Astrocyte of the spinal cord (primary cell): ENCODE data around the gene LRP1-AS.

Experiments
- DNase-seq: peaks from one replicate; pipeline ENCODE4 v3.0.0; 2011; ENCODE audit warnings: low read depth, low spot score
- H3K4me3 ChIP-seq: 2 replicates; pipeline ENCODE4 v1.5.1; 2011; ENCODE audit warnings: low read depth, mild to moderate bottlenecking, low read length, moderate library complexity
- CTCF ChIP-seq: IDR thresholded peaks from 2 replicates; pipeline ENCODE4 v1.5.1; 2012; ENCODE audit warnings: low read depth, mild to moderate bottlenecking, low read length, inconsistent platforms
- in situ Hi-C: cut with HindIII; loops from 2 replicates; pipeline ENCODE4 v1.10.0; 2017; ENCODE audit warnings: low sequenced_read_pairs

LRP1-AS gene

GRCh38 chr12:57146961-57147944 lies at the start of gene LRP1-AS:
LRP1-AS (minus strand) TSS chr12:57147619.
- no peak within 1 kb of the TSS for H3K4me3 ChIP-seq

GRCh38 chr12:57196956-57197355 lies 49.5 kb upstream of the LRP1-AS start:
- in situ Hi-C loops, result no loop called here
- TF ChIP-seq CTCF, result no peak
- no peak overlapping the region for H3K4me3 ChIP-seq
- no peak for DNase-seq

More at GRCh38 chr12:57146961-57147944, at the start of gene LRP1-AS:
- in situ Hi-C loops, result no loop called here
- DNase-seq, result peak; percentile 58
- TF ChIP-seq CTCF, result no peak

GRCh38 chr12:57196439-57196838 lies 49.0 kb upstream of the LRP1-AS start:
- no peak for DNase-seq
- in situ Hi-C loops, result no loop called here
- TF ChIP-seq CTCF, result no peak
- no peak overlapping the region for H3K4me3 ChIP-seq

- in situ Hi-C loops, result no loop called here
- no peak for TF ChIP-seq CTCF
- no peak overlapping the region for H3K4me3 ChIP-seq
- DNase-seq, result no peak
Measured at GRCh38 chr12:57195611-57196371, 48.4 kb upstream of the LRP1-AS start.

- in situ Hi-C loops, result no loop called here
- no peak for DNase-seq
- TF ChIP-seq CTCF, result no peak
- H3K4me3 ChIP-seq, result no peak overlapping the region
Measured at GRCh38 chr12:57195186-57195585, 47.8 kb upstream of the LRP1-AS start.

- no peak for TF ChIP-seq CTCF
- in situ Hi-C loops, result no loop called here
- no peak for DNase-seq
- H3K4me3 ChIP-seq, result no peak overlapping the region
Measured at GRCh38 chr12:57194253-57194652, 46.8 kb upstream of the LRP1-AS start.
